ENCODE results near the gene SLC16A4. TPM values are rescaled to one million over a fixed set of nuclear protein-coding genes. Genes with fewer than 3 reads are reported as not detected.
A peak's percentile ranks its signal among the peaks of the same experiment; 100 is the strongest.

SLC16A4 gene
- total and polyA plus RNA-seq, 10 of the 15 experiments (the other 5 are each of a cell fraction or from before 2014, with no cell fraction given) = 0.13 to 2.2 (median 0.26) TPM; not detected in 1

- TF ChIP-seq E2F4 (IDR thresholded peaks at IDR 0.05; ENCODE audit: low read depth, low read length) = no peak
- no peak for TF ChIP-seq YY1 (IDR thresholded peaks at IDR 0.05; ENCODE audit: low read depth, low read length)
- TF ChIP-seq CREM (IDR thresholded peaks at IDR 0.05; ENCODE audit: low read depth) = no peak
- no peak for TF ChIP-seq TBL1XR1 (IDR thresholded peaks at IDR 0.05; ENCODE audit: low read depth, low read length)
- no peak for TF ChIP-seq ZNF384 (IDR thresholded peaks at IDR 0.05; ENCODE audit: borderline replicate concordance, low read depth, low read length)
- no peak for TF ChIP-seq CREB1 (IDR thresholded peaks at IDR 0.05; ENCODE audit: low read depth)
Measured at GRCh38 chr1:110343249-110343648, 47.6 kb downstream of the SLC16A4 start (continued).

GRCh38 chr1:110341872-110342331 is 48.9 kb downstream of the SLC16A4 start:
- ChIA-PET SMC1A (ENCODE audit: uncharacterized antibody, unreplicated experiment) (interaction anchor here (1.0 to 6.4 kb wide), 5 partner anchors 7 to 134 kb away, joined by 3 to 51 read pairs (median 6); no protein-coding TSS in a partner anchor), CTCF (interaction anchor here (0.6 to 8.5 kb wide), 6 partner anchors 16 to 134 kb away, joined by 3 to 62 read pairs (median 3); partner anchors contain the start of genes KCNC4 and LAMTOR5), POLR2A (interaction anchor here (1.0 to 1.4 kb wide), 3 partner anchors 9 to 46 kb away, joined by 3 to 7 read pairs (median 5); no protein-coding TSS in a partner anchor), RAD21 (ENCODE audit: unreplicated experiment) (interaction anchor here (0.8 to 1.7 kb wide), 3 partner anchors 9 to 48 kb away, joined by 3 to 4 read pairs (median 3); no protein-coding TSS in a partner anchor)
- peak overlapping the region; percentile 75 for H3K4me2 ChIP-seq (ENCODE audit: control insufficient read depth, insufficient read depth)
- peaks cover 9 to 16% of the 10 kb centered on the region in 2 experiments; a peak in 3 of 4 replicates for H3K36me3 ChIP-seq (ENCODE audit: control insufficient read depth in 2 of 2, insufficient read depth in 2 of 2, low read length in 1 of 2)
- DNase-seq (ENCODE audit: low read depth, low spot score) (no peak), FAIRE-seq (no peak), ATAC-seq (no peak)
- in situ Hi-C loops (cut with MboI) (no loop called here), intact Hi-C loops (cut with micrococcal nuclease; ENCODE audit: unreplicated experiment) (no loop called here)
- BruUV-seq (replicated peaks) = no TSS peak
- H3K27me3 ChIP-seq (replicated peaks in 1 of 2; ENCODE audit: control insufficient read depth in 2 of 2, insufficient read depth in 2 of 2, low read length in 1 of 2) = no peaks in the 10 kb centered on the region
- H3K9me3 ChIP-seq (replicated peaks; ENCODE audit: control insufficient read depth, insufficient read depth, low read length) = no peaks in the 10 kb centered on the region
- peak overlapping the region; percentile 83 for H3K4me3 ChIP-seq
- H3K79me2 ChIP-seq (ENCODE audit: control insufficient read depth, insufficient read depth, low read length) = peaks cover 79% of the 10 kb centered on the region
- H2AFZ ChIP-seq (ENCODE audit: control insufficient read depth, low read depth, low read length) = no peak overlapping the region
- 45% methylated on average over 9 of the region's 9 CpGs for WGBS (ENCODE audit: insufficient coverage, insufficient replicate concordance, low lambda C conversion rate, missing lambda C conversion rate)
- H3K9ac ChIP-seq (ENCODE audit: control insufficient read depth, insufficient read depth, low read length) = peak overlapping the region; percentile 58
- H3K27ac ChIP-seq (ENCODE audit: control insufficient read depth, insufficient read depth) = no peak overlapping the region
- peaks cover 6% of the 10 kb centered on the region; the same call in 1 of the 2 replicates for H4K20me1 ChIP-seq (ENCODE audit: control insufficient read depth, insufficient read depth)
- peaks cover 8% of the 10 kb centered on the region for H3K4me1 ChIP-seq (ENCODE audit: control insufficient read depth, insufficient read depth, low read length)
- no peak for TF ChIP-seq RB1 (IDR thresholded peaks at IDR 0.05; ENCODE audit: borderline replicate concordance)
- TF ChIP-seq ATF2 (IDR thresholded peaks at IDR 0.05; ENCODE audit: low read length) = no peak
- no peak for TF ChIP-seq ESRRA (IDR thresholded peaks at IDR 0.05; ENCODE audit: low read length)
- no peak for TF ChIP-seq BRCA1 (IDR thresholded peaks at IDR 0.05; ENCODE audit: low read depth, low read length)
- no peak for TF ChIP-seq SKIL (IDR thresholded peaks at IDR 0.05; ENCODE audit: low read depth, poor library complexity, severe bottlenecking)
- TF ChIP-seq SRF (IDR thresholded peaks at IDR 0.05; ENCODE audit: low read depth in 2 of 2, low read length in 2 of 2) = no peak
- no peak for TF ChIP-seq CUX1 (IDR thresholded peaks at IDR 0.05; ENCODE audit: insufficient replicate concordance, low read depth, low read length)
